Kidney tubule cell (primary cell): ENCODE data around the gene BDKRB1.

Experiments
- DNase-seq: peaks from one replicate; pipeline ENCODE4 v3.0.0-alpha.2; 2018; ENCODE audit warnings: low spot score

The BDKRB1 gene

DNA sequence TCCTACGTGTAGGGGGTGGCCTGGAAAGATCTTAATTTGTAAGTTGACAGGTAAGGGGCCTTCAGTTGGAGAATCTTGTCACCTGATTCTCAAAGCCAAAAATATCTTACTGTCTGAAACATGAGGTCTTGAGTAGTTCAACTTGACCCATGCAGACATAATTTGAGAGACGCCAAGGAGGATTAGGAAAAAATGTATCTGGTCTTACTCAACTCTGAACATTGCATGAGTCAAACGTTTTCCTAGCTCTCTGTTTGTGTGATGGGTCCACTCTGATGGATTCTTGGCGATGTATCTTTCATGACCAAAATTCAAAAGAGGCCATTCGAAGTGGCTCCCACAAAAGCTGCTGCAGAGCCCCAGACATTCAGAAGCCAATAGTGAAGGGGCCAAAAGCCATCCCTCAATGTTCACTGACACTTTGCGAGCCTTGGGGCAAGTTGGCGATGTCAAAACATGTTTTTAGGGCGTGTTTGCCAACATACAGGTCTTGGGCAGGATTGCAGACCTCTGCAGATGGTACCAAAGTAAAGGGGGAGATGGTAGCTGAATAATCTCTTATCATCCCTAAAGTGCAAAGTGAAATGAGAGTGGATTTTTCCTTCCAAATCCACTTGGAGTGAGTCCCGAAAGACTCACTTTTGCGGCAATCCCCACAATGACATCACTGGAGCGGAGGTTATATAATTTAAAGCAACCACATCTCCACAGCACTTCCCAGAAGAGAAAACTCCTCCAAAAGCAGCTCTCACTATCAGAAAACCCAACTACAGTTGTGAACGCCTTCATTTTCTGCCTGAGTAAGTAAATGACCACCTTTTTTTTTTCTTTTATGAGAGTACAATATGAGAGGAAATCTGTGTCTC lies at the start of gene BDKRB1:
Gene BDKRB1 (plus strand): TSS at position 710 of the 866 bp plus-strand sequence. CDS start 7,473 bp downstream, outside the sequence.
- no peak for DNase-seq

DNA sequence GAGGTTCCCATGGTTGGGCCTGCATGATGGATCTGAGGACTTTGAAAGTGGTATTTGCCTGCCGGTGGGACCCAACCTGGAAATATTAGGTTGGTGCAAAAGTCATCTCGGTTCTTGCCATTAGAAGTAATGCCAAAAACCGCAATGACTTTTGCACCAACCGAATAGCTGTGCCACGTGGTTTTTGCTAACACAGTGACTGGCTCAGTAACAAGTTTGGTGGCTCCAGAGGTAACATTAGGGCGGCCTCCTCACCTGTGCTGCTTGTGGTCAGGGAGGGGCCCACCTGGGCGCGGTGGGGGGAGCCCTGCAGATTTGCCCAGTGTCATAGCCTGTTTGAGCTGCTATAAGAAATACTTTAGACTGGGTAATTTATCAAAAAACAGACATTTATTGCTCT lies 49.5 kb upstream of the BDKRB1 start:
- peak; percentile 27 for DNase-seq

- no peak for DNase-seq
Observed at GRCh38 chr14:96207686-96208085, 48.3 kb upstream of the BDKRB1 start.

DNA sequence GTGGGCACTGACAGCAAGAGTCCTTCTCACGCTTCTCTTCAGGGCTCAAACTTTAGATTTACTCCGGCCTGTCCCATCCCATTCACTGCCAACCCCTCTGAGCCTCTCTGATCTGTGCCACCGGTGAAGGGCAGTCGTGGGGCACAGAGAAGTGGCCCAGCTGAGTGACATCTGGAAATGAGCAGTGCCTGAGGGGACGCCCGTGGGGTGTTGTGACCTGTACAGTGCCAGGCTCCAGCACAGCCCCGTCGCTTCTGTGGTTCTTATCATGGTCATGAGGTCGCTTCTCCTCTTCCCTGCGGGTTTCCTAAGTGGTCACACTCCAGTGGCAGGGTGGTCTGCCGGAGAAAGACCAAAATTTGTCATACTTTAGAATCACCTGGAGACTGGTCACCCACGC lies 47.3 kb upstream of the BDKRB1 start:
- DNase-seq = no peak

GRCh38 chr14:96212140-96212539 lies 43.9 kb upstream of the BDKRB1 start:
- DNase-seq = no peak

GRCh38 chr14:96212896-96213295 lies 43.1 kb upstream of the BDKRB1 start:
- no peak for DNase-seq

GRCh38 chr14:96213871-96214465 lies 42.0 kb upstream of the BDKRB1 start:
- DNase-seq = no peak

DNA sequence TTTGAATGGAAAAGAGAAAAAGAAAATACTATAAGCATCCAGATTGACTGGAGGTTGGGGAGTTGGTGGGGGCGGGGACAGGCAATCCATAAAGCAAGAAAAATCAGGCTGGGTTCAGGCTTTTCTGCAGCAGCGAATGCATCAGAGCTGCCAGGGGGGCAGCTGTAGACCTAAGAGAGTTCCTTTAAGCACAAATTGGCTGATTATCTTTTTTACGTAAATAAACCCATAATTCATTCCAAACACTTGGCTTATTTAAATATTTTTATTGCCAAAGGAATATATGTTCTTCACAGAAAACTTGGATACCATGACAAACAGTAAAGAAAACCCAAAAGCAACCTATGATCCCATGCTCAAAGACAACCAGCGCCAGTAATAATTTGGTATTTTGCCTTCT lies 41.2 kb upstream of the BDKRB1 start:
- no peak for DNase-seq

DNA sequence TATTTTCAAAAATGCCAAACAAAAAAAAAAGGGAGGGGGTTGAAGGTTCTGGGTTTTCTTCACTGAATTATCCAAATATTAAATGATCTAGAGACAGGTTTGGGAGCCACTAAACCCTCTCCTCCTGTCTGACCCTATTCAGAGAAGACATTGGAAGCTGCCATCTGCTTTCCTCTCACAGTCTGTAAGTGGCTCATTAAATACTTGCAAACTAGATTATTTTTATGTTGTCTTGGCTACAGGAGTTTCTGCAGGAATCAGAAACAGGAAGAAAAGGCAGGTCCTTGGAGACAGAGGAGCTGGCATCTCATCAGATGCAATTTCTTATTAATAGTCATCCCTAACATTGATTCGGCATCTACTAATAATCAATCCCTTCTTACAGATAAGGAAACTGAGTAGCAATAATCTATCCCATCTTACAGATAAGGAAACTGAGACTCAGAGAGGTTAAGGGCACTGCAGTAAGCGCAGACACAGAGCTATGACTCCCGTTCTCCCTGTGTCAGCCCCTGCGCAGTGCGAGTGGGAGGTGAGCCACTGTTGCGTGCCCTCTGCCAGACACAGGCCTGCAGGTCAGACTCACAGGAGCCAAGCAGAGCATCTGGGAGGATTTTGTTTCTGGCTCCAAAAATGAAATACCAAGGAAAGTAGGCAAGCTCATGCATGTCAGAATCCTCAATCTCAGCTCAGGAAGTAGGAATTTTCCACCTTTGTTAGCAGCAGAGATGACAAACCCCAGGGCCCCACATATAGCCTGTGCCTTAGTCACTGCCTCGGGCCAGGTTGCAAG lies 40.4 kb upstream of the BDKRB1 start:
- DNase-seq = no peak

GRCh38 chr14:96216627-96217026 lies 39.4 kb upstream of the BDKRB1 start:
- no peak for DNase-seq

DNA sequence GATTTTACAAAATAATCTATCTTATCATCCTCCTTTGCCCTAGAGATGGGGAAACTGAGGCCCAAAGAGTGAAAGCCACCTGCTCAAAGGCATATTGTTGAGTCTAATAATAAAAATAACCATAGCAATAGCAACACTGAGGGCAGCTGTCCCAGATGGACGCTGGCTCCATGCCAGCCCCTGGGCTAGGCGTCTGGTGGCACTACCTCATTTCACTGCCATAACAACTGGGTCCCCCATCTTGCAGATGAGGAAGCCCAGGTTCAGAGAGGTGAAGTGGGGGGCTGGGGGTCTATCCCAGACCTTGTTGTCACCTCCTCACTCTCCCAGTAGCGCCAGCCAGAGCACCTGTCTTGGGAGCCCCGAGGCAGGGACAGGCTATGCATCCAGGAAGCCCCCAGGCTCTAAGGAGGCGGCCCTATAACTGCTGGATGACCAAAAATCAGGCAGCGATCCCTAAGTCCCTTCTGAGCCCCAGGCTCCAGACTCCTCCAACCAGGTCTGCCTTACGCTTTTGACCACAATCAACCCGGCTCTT lies 38.6 kb upstream of the BDKRB1 start:
- DNase-seq = no peak

DNA sequence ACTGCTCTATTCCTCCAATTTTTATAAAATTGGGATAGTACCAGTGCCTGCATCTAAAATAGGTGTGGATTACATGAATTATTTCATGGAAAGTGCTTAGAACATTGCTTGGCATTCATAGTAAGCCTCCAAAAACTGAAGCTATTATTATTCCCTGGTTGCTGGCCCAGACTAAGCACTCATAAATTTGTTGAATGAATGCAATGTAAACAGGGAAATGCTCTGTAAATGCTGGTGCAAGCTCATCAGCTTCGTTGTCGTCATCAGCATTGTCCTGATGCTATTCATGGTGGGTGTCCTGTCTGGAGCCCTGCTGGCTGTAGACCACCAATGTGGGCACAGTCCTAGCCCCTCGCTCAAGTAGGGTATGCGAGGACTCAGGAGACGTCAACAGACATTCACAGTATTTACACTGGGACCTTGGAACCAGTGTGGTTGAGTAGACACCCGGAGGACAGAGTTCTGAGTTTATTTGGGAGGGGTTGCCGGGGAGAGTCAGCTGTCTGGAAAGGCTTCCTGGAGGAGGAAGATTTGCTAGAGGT lies 34.8 kb upstream of the BDKRB1 start:
- no peak for DNase-seq

DNA sequence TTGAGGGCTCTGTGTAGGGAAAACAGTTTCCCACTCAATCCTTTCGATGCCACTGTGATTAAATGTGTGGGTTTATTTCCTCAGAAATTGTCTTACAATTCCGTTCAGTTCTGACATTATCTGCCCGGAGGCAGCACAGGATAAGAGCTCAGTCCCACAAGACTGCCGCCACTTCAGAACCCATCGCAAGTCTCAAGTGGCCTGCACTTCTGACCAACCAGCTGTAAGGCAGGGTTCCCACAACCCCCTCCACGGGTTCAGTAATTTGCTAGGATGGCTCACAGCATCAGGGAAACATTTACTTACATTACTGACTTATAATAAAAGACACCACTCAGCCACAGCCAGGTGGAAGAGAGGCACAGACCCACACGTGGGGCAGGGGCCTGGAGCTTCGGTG lies 34.2 kb upstream of the BDKRB1 start:
- DNase-seq = no peak

- DNase-seq = no peak
Observed at GRCh38 chr14:96224480-96225096, 31.4 kb upstream of the BDKRB1 start.

- DNase-seq = no peak
Observed at GRCh38 chr14:96225213-96225612, 30.8 kb upstream of the BDKRB1 start.

DNA sequence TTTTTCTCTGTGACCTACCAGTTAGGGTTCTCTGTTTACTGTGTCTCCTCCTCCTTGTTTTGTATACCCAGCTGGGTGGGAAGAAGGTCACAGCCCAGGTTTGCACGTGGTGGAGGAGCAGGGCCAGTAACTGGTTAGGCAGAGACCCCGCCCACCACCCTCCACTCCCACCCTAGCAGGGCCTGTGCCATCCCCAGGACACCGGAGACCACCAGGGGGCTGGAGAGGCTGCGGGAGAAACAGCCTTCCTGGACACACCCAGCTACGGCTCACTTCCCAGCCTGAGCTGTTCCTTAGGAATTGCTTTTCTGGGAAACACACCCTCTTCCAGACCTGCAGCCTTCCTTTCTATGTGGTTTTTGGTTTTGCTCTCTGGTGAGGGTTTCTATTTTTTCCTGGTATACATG lies 30.3 kb upstream of the BDKRB1 start:
- DNase-seq = peak; percentile 74

DNA sequence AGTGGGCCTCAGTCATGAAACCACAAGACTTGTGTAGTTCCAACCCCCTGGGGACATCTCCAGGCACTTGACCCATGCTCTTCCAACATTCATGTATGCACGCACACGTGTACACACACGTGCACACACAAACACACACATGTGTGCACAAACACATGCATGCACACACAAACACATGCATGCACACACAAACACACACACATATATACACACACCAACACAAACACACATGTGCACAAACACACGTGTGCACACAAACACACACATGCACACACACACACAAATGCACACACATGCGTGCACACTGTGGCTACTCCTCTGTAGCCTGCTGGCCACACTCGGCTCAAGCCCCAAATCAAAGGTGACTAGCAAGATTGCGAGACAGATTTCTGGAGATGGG lies 28.6 kb upstream of the BDKRB1 start:
- DNase-seq = no peak

GRCh38 chr14:96229315-96229714 lies 26.7 kb upstream of the BDKRB1 start:
- no peak for DNase-seq

- no peak for DNase-seq
Observed at GRCh38 chr14:96231056-96231455, 25.0 kb upstream of the BDKRB1 start.

DNA sequence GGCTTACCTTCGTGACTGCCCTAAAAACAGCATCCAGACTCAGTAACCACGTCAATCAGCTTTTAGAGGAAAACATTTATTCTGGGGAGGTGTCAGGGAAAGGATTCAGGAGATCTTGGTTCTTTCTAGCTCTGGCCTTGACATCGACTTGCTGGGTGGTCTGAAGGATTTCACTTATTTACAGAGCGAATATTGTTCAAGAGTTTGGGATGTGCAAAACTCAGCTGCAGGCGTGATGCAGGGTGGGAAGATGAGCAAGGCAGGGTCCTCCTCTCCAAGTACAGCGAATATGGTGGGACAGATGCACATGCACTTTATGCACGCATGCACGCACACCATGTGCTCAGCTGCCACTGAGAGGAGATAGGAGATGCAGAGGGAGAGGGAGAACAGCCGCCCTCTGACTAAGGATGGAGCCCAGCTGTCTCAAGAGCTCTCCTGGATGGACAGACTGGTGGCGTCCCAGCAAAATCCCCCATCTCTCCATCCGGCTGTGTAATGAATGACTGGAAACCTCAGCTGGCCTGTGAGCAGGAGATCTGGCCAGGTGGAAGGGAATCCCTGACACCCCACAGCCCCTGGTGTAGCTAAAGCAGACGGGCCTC lies 24.4 kb upstream of the BDKRB1 start:
- DNase-seq = no peak

DNA sequence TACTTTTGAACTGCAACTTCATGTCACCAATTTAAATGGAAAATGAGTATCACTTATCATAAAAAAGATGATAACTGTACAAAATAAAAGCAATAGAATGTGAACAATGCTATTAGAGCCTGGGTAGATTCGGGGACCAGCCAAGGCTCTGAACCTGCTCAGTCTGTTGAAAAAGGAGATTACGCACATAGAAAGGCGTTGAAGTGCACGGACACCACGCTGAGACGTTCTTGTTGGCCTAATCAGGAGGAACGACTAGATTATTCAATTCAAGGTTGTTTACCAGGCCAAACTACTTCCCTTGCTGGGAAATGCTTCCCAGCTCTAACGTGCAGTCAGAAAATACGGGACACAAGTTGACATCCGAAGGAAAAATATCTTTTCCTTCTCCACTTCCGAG lies 23.5 kb upstream of the BDKRB1 start:
- no peak for DNase-seq
